ENCODE results near the gene IRS2. TPM values are rescaled to one million over a fixed set of nuclear protein-coding genes. Genes with fewer than 3 reads are reported as not detected.

IRS2 gene
- total and polyA plus RNA-seq, 2 experiments from 2014 or later = 3.4 to 7.7 TPM

DNA sequence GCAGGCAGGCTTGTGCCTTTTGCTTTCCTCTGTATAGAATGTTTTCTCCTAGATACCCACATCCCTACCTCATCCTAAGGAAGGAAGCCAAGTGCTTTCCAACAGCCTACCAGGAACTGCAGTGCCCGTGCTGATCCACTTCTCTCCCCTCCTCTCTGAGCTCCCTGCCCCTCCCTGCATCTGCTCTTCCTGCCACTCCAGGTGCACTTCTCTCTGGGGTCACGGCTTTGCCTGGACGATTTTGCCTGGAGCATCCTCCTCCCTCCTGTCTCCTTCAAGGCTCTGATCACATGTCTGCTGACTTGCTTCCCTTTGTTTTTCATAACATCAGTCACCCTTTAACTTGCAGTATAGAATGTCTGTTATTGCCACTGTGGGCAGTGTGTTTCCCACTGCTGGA is 34.7 kb upstream of the IRS2 start:
- H3K79me2 ChIP-seq (ENCODE audit: insufficient read depth) = no peaks in the 10 kb centered on the region
- no peaks in the 10 kb centered on the region for H3K9me2 ChIP-seq (ENCODE audit: insufficient read depth)
- no peak overlapping the region for H3K4me2 ChIP-seq (ENCODE audit: unreplicated experiment)
- peaks cover 18% of the 10 kb centered on the region for H3K4me1 ChIP-seq (ENCODE audit: insufficient read depth)
- no peak overlapping the region for H3K4me3 ChIP-seq
- H2AFZ ChIP-seq = no peak overlapping the region
- no peak for TF ChIP-seq EZH2phosphoT487 (IDR thresholded peaks at IDR 0.05; ENCODE audit: insufficient read depth, low read depth)
- TF ChIP-seq EZH2 (IDR thresholded peaks at IDR 0.05; ENCODE audit: insufficient read depth, poor library complexity, severe bottlenecking) = no peak
- in situ Hi-C loops (cut with MboI) = no loop called here
- H3K27me3 ChIP-seq (replicated peaks; ENCODE audit: insufficient read depth) = no peaks in the 10 kb centered on the region
- H3F3A ChIP-seq (ENCODE audit: insufficient read depth) = no peaks in the 10 kb centered on the region
- no peak overlapping the region for H3K27ac ChIP-seq
- H3K36me3 ChIP-seq (ENCODE audit: low read depth) = no peaks in the 10 kb centered on the region
- H3K9ac ChIP-seq = no peak overlapping the region
- H3K9me3 ChIP-seq (ENCODE audit: low read depth) = no peaks in the 10 kb centered on the region
- WGBS, 2 experiments (ENCODE audit: low coverage in 1 of 2, low lambda C conversion rate in 2 of 2, missing lambda C conversion rate in 2 of 2) = 47 to 48% methylated on average over 3 of the region's 3 CpGs
- no peaks in the 10 kb centered on the region for H4K20me1 ChIP-seq (ENCODE audit: insufficient read depth)
- no peak for DNase-seq

DNA sequence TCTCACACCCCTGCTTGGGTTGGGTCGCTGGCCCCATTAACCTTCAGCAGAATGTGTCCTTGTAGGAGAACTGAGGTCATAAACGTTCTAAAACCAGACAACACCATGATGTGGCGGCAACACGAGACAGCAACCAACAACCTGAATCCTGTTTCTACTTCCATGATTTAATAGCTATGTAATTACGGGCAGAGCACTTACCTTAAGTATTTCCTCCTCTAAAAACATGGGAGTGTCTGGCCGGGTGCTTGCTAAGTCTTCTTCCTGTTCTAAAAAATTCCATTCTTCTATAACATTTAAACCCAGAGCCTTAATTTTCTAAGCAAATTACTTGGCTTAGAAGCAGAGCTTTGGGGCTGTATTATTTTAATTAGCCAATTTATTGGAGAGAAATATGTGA is 33.5 kb upstream of the IRS2 start:
- TF ChIP-seq EZH2phosphoT487 (IDR thresholded peaks at IDR 0.05; ENCODE audit: insufficient read depth, low read depth) = no peak
- no peak for TF ChIP-seq EZH2 (IDR thresholded peaks at IDR 0.05; ENCODE audit: insufficient read depth, poor library complexity, severe bottlenecking)
- H3K4me3 ChIP-seq = no peak overlapping the region
- peaks cover 18% of the 10 kb centered on the region for H3K4me1 ChIP-seq (ENCODE audit: insufficient read depth)
- H3K79me2 ChIP-seq (ENCODE audit: insufficient read depth) = no peaks in the 10 kb centered on the region
- H3K36me3 ChIP-seq (ENCODE audit: low read depth) = no peaks in the 10 kb centered on the region
- H3K4me2 ChIP-seq (ENCODE audit: unreplicated experiment) = no peak overlapping the region
- in situ Hi-C loops (cut with MboI) = no loop called here
- no peaks in the 10 kb centered on the region for H3K9me3 ChIP-seq (ENCODE audit: low read depth)
- DNase-seq = no peak
- WGBS, 2 experiments (ENCODE audit: low coverage in 1 of 2, low lambda C conversion rate in 2 of 2, missing lambda C conversion rate in 2 of 2) = 73 to 79% methylated on average over 6 of the region's 6 CpGs
- H3K27me3 ChIP-seq (replicated peaks; ENCODE audit: insufficient read depth) = no peaks in the 10 kb centered on the region
- H3K9me2 ChIP-seq (ENCODE audit: insufficient read depth) = no peaks in the 10 kb centered on the region
- no peak overlapping the region for H3K9ac ChIP-seq
- no peak overlapping the region for H3K27ac ChIP-seq
- no peaks in the 10 kb centered on the region for H4K20me1 ChIP-seq (ENCODE audit: insufficient read depth)
- no peaks in the 10 kb centered on the region for H3F3A ChIP-seq (ENCODE audit: insufficient read depth)
- no peak overlapping the region for H2AFZ ChIP-seq

DNA sequence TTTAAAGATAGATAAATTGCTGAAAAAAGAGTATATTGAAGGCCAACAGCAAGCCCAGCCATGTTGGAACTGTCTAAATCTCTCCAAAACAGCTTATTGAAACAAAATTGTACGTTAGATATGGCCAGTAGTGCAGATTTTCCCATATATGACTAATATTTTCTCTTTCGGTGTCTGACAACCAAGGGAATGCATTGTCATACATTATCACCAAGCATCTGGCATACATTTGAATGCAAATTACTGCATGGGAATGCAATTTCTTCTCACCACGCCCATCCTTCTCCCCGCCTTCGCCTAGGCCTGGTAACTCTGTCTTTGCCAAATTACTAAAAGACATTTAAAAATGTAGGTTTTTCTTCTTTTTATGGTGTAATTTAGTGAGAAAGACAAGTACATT is 32.5 kb upstream of the IRS2 start:
- Histone ChIP-seq H3K9me3 (ENCODE audit: low read depth) (no peaks in the 10 kb centered on the region), H3K27me3 (replicated peaks; ENCODE audit: insufficient read depth) (no peaks in the 10 kb centered on the region), H3K9me2 (ENCODE audit: insufficient read depth) (no peaks in the 10 kb centered on the region), H3K4me1 (ENCODE audit: insufficient read depth) (peaks cover 18% of the 10 kb centered on the region), H3K4me2 (ENCODE audit: unreplicated experiment) (no peak overlapping the region), H2AFZ (no peak overlapping the region), H3K4me3 (no peak overlapping the region), H3K36me3 (ENCODE audit: low read depth) (no peaks in the 10 kb centered on the region), H3K79me2 (ENCODE audit: insufficient read depth) (no peaks in the 10 kb centered on the region), H3K9ac (no peak overlapping the region), H3K27ac (no peak overlapping the region), H3F3A (ENCODE audit: insufficient read depth) (no peaks in the 10 kb centered on the region), H4K20me1 (ENCODE audit: insufficient read depth) (no peaks in the 10 kb centered on the region)
- WGBS, 2 experiments (ENCODE audit: low coverage in 1 of 2, low lambda C conversion rate in 2 of 2, missing lambda C conversion rate in 2 of 2) = 59 to 66% methylated on average over 5 of the region's 5 CpGs
- no peak for TF ChIP-seq EZH2 (IDR thresholded peaks at IDR 0.05; ENCODE audit: insufficient read depth, poor library complexity, severe bottlenecking)
- no peak for TF ChIP-seq EZH2phosphoT487 (IDR thresholded peaks at IDR 0.05; ENCODE audit: insufficient read depth, low read depth)
- in situ Hi-C loops (cut with MboI) = no loop called here
- peak; percentile 60 for DNase-seq

DNA sequence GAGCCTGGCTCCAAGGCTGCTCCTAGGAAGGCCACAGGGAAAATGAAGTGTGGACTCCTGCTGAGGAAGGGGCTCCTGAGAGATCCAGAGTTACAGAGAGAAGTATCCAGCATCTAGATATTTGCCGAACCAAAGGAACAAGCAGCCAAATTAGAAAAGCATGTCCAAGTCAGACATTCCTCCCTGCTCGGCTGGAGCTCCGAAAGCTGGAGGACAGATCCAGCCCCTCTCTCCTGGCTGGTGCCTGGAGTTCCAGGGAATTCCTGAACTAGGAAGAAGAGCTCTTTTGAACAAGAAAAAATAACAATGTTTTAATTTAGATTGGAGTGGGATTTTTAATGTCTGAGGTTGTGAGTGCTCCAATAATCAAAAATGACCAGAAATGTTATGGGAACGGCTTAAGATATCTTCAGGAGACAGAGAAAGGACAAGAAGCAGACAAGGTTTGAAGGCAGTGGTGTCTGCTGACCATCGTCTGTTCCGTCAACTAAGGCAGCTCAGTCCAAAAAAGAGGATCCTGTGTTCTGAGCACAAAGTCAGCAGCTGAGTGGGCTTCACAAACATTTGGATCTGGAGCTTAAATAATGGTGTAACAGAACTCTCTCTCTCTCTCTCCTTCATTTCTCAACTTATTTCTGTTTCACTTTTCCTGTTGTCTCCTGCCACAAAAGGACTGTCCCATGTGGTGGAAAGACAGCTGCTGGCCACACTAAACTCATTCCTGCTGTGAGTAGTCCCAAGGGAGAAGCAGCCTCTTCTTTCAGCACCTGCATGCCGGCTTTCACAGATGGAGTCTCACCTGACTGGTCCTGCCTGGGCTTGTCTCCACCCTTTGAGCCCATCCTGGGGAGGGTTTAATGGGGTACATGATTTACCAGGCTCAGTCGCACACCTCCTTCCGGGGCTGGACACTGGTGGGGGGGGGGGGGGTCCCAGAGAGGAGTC is 31.5 kb upstream of the IRS2 start:
- Histone ChIP-seq H3K4me2 (ENCODE audit: unreplicated experiment) (no peak overlapping the region), H3K4me3 (no peak overlapping the region)

More for the DNA sequence above, 31.5 kb upstream of the IRS2 start:
- Histone ChIP-seq H3K79me2 (ENCODE audit: insufficient read depth) (no peaks in the 10 kb centered on the region), H4K20me1 (ENCODE audit: insufficient read depth) (no peaks in the 10 kb centered on the region), H3K27me3 (replicated peaks; ENCODE audit: insufficient read depth) (no peaks in the 10 kb centered on the region), H3K9ac (no peak overlapping the region), H3K36me3 (ENCODE audit: low read depth) (no peaks in the 10 kb centered on the region), H3K9me3 (ENCODE audit: low read depth) (no peaks in the 10 kb centered on the region), H3K4me1 (ENCODE audit: insufficient read depth) (peaks cover 18% of the 10 kb centered on the region), H2AFZ (no peak overlapping the region), H3K27ac (no peak overlapping the region), H3K9me2 (ENCODE audit: insufficient read depth) (no peaks in the 10 kb centered on the region), H3F3A (ENCODE audit: insufficient read depth) (no peaks in the 10 kb centered on the region)
- in situ Hi-C loops (cut with MboI) = no loop called here
- 36 to 37% methylated on average over 9 of the region's 9 CpGs for WGBS, 2 experiments (ENCODE audit: low coverage in 1 of 2, low lambda C conversion rate in 2 of 2, missing lambda C conversion rate in 2 of 2)
- TF ChIP-seq EZH2 (IDR thresholded peaks at IDR 0.05; ENCODE audit: insufficient read depth, poor library complexity, severe bottlenecking) = no peak
- TF ChIP-seq EZH2phosphoT487 (IDR thresholded peaks at IDR 0.05; ENCODE audit: insufficient read depth, low read depth) = no peak
- DNase-seq = no peak
